ENCODE data around the gene RPTOR.

Gene RPTOR

GRCh38 chr17:80783971-80784370, 239.3 kb downstream of the RPTOR start:
- Histone ChIP-seq H3K79me2 (ENCODE audit: control insufficient read depth, insufficient read depth, low read length) (no peaks in the 10 kb centered on the region), H4K5ac (ENCODE audit: low read length) (no peak overlapping the region), H3K23ac (ENCODE audit: low read length) (no peak overlapping the region), H3K18ac (ENCODE audit: low read length) (no peak overlapping the region), H3K9ac (ENCODE audit: low read length) (no peak overlapping the region), H3K4me1 (ENCODE audit: control insufficient read depth, low read depth, low read length) (peaks cover 8% of the 10 kb centered on the region), H2AK5ac (ENCODE audit: low read length) (no peak overlapping the region), H2BK15ac (replicated peaks; ENCODE audit: low read depth) (no peak overlapping the region), H3K27me3 (ENCODE audit: insufficient read depth, low read length, poor library complexity) (no peaks in the 10 kb centered on the region), H3K4me3 (ENCODE audit: low read length) (no peak overlapping the region), H3K36me3 (ENCODE audit: control insufficient read depth, insufficient read depth, low read length) (no peaks in the 10 kb centered on the region), H2BK5ac (ENCODE audit: low read length) (no peak overlapping the region), H3K56ac (ENCODE audit: low read length) (no peak overlapping the region), H2BK120ac (ENCODE audit: low read depth, low read length) (no peak overlapping the region), H4K8ac (ENCODE audit: low read depth, low read length) (no peak overlapping the region), H3K4ac (ENCODE audit: low read depth, low read length) (no peak overlapping the region), H3K79me1 (ENCODE audit: low read length) (no peaks in the 10 kb centered on the region), H3K4me2 (ENCODE audit: low read length) (no peak overlapping the region), H3K27ac (ENCODE audit: low read depth, low read length) (no peak overlapping the region)
- DNase-seq: no peak
- WGBS (ENCODE audit: extremely low coverage, insufficient coverage, low lambda C conversion rate): no CpG with 5 or more reads among the region's 6 CpGs

- no peak overlapping the region for H4K5ac ChIP-seq (ENCODE audit: low read length)
- H3K79me1 ChIP-seq (ENCODE audit: low read length): no peaks in the 10 kb centered on the region
- no peaks in the 10 kb centered on the region for H3K27me3 ChIP-seq (ENCODE audit: insufficient read depth, low read length, poor library complexity)
- no peak overlapping the region for H3K27ac ChIP-seq (ENCODE audit: low read depth, low read length)
- H3K4me2 ChIP-seq (ENCODE audit: low read length): no peak overlapping the region
- no peak overlapping the region for H2BK15ac ChIP-seq (replicated peaks; ENCODE audit: low read depth)
- no peak overlapping the region for H3K9ac ChIP-seq (ENCODE audit: low read length)
- no peak overlapping the region for H3K4ac ChIP-seq (ENCODE audit: low read depth, low read length)
- no peak overlapping the region for H3K56ac ChIP-seq (ENCODE audit: low read length)
- no peak overlapping the region for H2AK5ac ChIP-seq (ENCODE audit: low read length)
- H4K8ac ChIP-seq (ENCODE audit: low read depth, low read length): no peak overlapping the region
- H3K18ac ChIP-seq (ENCODE audit: low read length): no peak overlapping the region
- H3K23ac ChIP-seq (ENCODE audit: low read length): no peak overlapping the region
- WGBS (ENCODE audit: extremely low coverage, insufficient coverage, low lambda C conversion rate): no CpG with 5 or more reads among the region's 19 CpGs
- no peak overlapping the region for H2BK5ac ChIP-seq (ENCODE audit: low read length)
- H3K79me2 ChIP-seq (ENCODE audit: control insufficient read depth, insufficient read depth, low read length): no peaks in the 10 kb centered on the region
- no peaks in the 10 kb centered on the region for H3K36me3 ChIP-seq (ENCODE audit: control insufficient read depth, insufficient read depth, low read length)
- H2BK120ac ChIP-seq (ENCODE audit: low read depth, low read length): no peak overlapping the region
- H3K4me3 ChIP-seq (ENCODE audit: low read length): no peak overlapping the region
- peaks cover 8% of the 10 kb centered on the region for H3K4me1 ChIP-seq (ENCODE audit: control insufficient read depth, low read depth, low read length)
- no peak for DNase-seq
These were observed 241.0 kb downstream of the RPTOR start for GRCh38 chr17:80785477-80786178.

DNA sequence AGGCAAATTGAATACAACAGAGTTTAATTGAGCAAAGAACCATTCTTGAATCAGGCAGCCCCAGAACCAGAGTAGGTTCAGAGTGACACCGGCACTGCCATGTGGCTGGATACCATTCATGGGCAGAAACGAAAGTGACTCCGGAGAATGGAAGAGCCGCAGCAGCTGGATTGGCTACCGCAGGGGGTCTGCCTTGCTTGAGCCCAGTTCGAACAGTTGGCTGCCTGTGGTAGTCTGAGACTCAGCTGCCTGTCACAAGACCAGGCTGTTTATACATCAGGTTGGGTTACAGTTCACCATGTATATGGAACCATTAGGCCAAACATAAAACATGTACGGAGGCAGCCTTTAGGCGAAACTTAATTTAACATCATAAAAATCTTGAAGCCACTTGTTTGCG, 241.8 kb downstream of the RPTOR start:
- no CpG with 5 or more reads among the region's 9 CpGs for WGBS (ENCODE audit: extremely low coverage, insufficient coverage, low lambda C conversion rate)

GRCh38 chr17:80786887-80787286, 242.2 kb downstream of the RPTOR start:
- Histone ChIP-seq H3K4me1 (ENCODE audit: control insufficient read depth, low read depth, low read length) (peaks cover 5% of the 10 kb centered on the region), H4K8ac (ENCODE audit: low read depth, low read length) (no peak overlapping the region)
- no peak for DNase-seq

More for the DNA sequence above, 241.8 kb downstream of the RPTOR start:
- no peak overlapping the region for H3K23ac ChIP-seq (ENCODE audit: low read length)
- no peak overlapping the region for H3K18ac ChIP-seq (ENCODE audit: low read length)
- H3K4me2 ChIP-seq (ENCODE audit: low read length): no peak overlapping the region
- no peak overlapping the region for H2BK5ac ChIP-seq (ENCODE audit: low read length)
- no peak overlapping the region for H3K4me3 ChIP-seq (ENCODE audit: low read length)
- no peak for DNase-seq
- H3K36me3 ChIP-seq (ENCODE audit: control insufficient read depth, insufficient read depth, low read length): no peaks in the 10 kb centered on the region
- H4K5ac ChIP-seq (ENCODE audit: low read length): no peak overlapping the region
- H2BK120ac ChIP-seq (ENCODE audit: low read depth, low read length): no peak overlapping the region
- H3K27me3 ChIP-seq (ENCODE audit: insufficient read depth, low read length, poor library complexity): no peaks in the 10 kb centered on the region
- no peak overlapping the region for H4K8ac ChIP-seq (ENCODE audit: low read depth, low read length)
- H3K9ac ChIP-seq (ENCODE audit: low read length): no peak overlapping the region
- no peak overlapping the region for H2BK15ac ChIP-seq (replicated peaks; ENCODE audit: low read depth)
- H3K4me1 ChIP-seq (ENCODE audit: control insufficient read depth, low read depth, low read length): peaks cover 5% of the 10 kb centered on the region
- no peak overlapping the region for H2AK5ac ChIP-seq (ENCODE audit: low read length)
- no peak overlapping the region for H3K27ac ChIP-seq (ENCODE audit: low read depth, low read length)
- H3K4ac ChIP-seq (ENCODE audit: low read depth, low read length): no peak overlapping the region
- H3K79me1 ChIP-seq (ENCODE audit: low read length): no peaks in the 10 kb centered on the region
- no peaks in the 10 kb centered on the region for H3K79me2 ChIP-seq (ENCODE audit: control insufficient read depth, insufficient read depth, low read length)
- no peak overlapping the region for H3K56ac ChIP-seq (ENCODE audit: low read length)

GRCh38 chr17:80787881-80788280, 243.2 kb downstream of the RPTOR start:
- Histone ChIP-seq H3K36me3 (ENCODE audit: control insufficient read depth, insufficient read depth, low read length) (no peaks in the 10 kb centered on the region), H3K23ac (ENCODE audit: low read length) (no peak overlapping the region), H3K27me3 (ENCODE audit: insufficient read depth, low read length, poor library complexity) (no peaks in the 10 kb centered on the region), H2BK15ac (replicated peaks; ENCODE audit: low read depth) (no peak overlapping the region), H3K27ac (ENCODE audit: low read depth, low read length) (no peak overlapping the region), H3K4ac (ENCODE audit: low read depth, low read length) (no peak overlapping the region), H3K18ac (ENCODE audit: low read length) (no peak overlapping the region), H4K5ac (ENCODE audit: low read length) (no peak overlapping the region), H2AK5ac (ENCODE audit: low read length) (no peak overlapping the region), H3K79me1 (ENCODE audit: low read length) (no peaks in the 10 kb centered on the region), H3K56ac (ENCODE audit: low read length) (no peak overlapping the region), H3K4me1 (ENCODE audit: control insufficient read depth, low read depth, low read length) (no peaks in the 10 kb centered on the region), H4K8ac (ENCODE audit: low read depth, low read length) (no peak overlapping the region), H3K9ac (ENCODE audit: low read length) (no peak overlapping the region), H3K4me2 (ENCODE audit: low read length) (no peak overlapping the region), H3K4me3 (ENCODE audit: low read length) (no peak overlapping the region), H3K79me2 (ENCODE audit: control insufficient read depth, insufficient read depth, low read length) (no peaks in the 10 kb centered on the region), H2BK5ac (ENCODE audit: low read length) (no peak overlapping the region), H2BK120ac (ENCODE audit: low read depth, low read length) (no peak overlapping the region)
- no peak for DNase-seq
- WGBS (ENCODE audit: extremely low coverage, insufficient coverage, low lambda C conversion rate): no CpG with 5 or more reads among the region's 3 CpGs

More at GRCh38 chr17:80786887-80787286, 242.2 kb downstream of the RPTOR start:
- Histone ChIP-seq H4K5ac (ENCODE audit: low read length) (no peak overlapping the region), H3K56ac (ENCODE audit: low read length) (no peak overlapping the region), H2BK5ac (ENCODE audit: low read length) (no peak overlapping the region), H3K4ac (ENCODE audit: low read depth, low read length) (no peak overlapping the region), H2BK120ac (ENCODE audit: low read depth, low read length) (no peak overlapping the region), H3K9ac (ENCODE audit: low read length) (no peak overlapping the region), H3K18ac (ENCODE audit: low read length) (no peak overlapping the region), H2AK5ac (ENCODE audit: low read length) (no peak overlapping the region), H3K4me3 (ENCODE audit: low read length) (no peak overlapping the region), H3K36me3 (ENCODE audit: control insufficient read depth, insufficient read depth, low read length) (no peaks in the 10 kb centered on the region), H3K23ac (ENCODE audit: low read length) (no peak overlapping the region), H3K27me3 (ENCODE audit: insufficient read depth, low read length, poor library complexity) (no peaks in the 10 kb centered on the region), H3K4me2 (ENCODE audit: low read length) (no peak overlapping the region), H3K79me2 (ENCODE audit: control insufficient read depth, insufficient read depth, low read length) (no peaks in the 10 kb centered on the region), H3K27ac (ENCODE audit: low read depth, low read length) (no peak overlapping the region), H2BK15ac (replicated peaks; ENCODE audit: low read depth) (no peak overlapping the region), H3K79me1 (ENCODE audit: low read length) (no peaks in the 10 kb centered on the region)
- no CpG with 5 or more reads among the region's 8 CpGs for WGBS (ENCODE audit: extremely low coverage, insufficient coverage, low lambda C conversion rate)

- H3K23ac ChIP-seq (ENCODE audit: low read length): no peak overlapping the region
- H3K27me3 ChIP-seq (ENCODE audit: insufficient read depth, low read length, poor library complexity): no peaks in the 10 kb centered on the region
- H2BK120ac ChIP-seq (ENCODE audit: low read depth, low read length): no peak overlapping the region
- no peaks in the 10 kb centered on the region for H3K79me2 ChIP-seq (ENCODE audit: control insufficient read depth, insufficient read depth, low read length)
- H2BK15ac ChIP-seq (replicated peaks; ENCODE audit: low read depth): no peak overlapping the region
- H3K4me2 ChIP-seq (ENCODE audit: low read length): no peak overlapping the region
- no peaks in the 10 kb centered on the region for H3K4me1 ChIP-seq (ENCODE audit: control insufficient read depth, low read depth, low read length)
- H3K18ac ChIP-seq (ENCODE audit: low read length): no peak overlapping the region
- no peak overlapping the region for H3K4me3 ChIP-seq (ENCODE audit: low read length)
- no peaks in the 10 kb centered on the region for H3K79me1 ChIP-seq (ENCODE audit: low read length)
- H3K56ac ChIP-seq (ENCODE audit: low read length): no peak overlapping the region
- no peak overlapping the region for H3K9ac ChIP-seq (ENCODE audit: low read length)
- no peak overlapping the region for H4K8ac ChIP-seq (ENCODE audit: low read depth, low read length)
- DNase-seq: no peak
- H4K5ac ChIP-seq (ENCODE audit: low read length): no peak overlapping the region
- H3K4ac ChIP-seq (ENCODE audit: low read depth, low read length): no peak overlapping the region
- H2AK5ac ChIP-seq (ENCODE audit: low read length): no peak overlapping the region
- H3K36me3 ChIP-seq (ENCODE audit: control insufficient read depth, insufficient read depth, low read length): no peaks in the 10 kb centered on the region
- no CpG with 5 or more reads among the region's 7 CpGs for WGBS (ENCODE audit: extremely low coverage, insufficient coverage, low lambda C conversion rate)
- H3K27ac ChIP-seq (ENCODE audit: low read depth, low read length): no peak overlapping the region
- no peak overlapping the region for H2BK5ac ChIP-seq (ENCODE audit: low read length)
These were observed 244.8 kb downstream of the RPTOR start for GRCh38 chr17:80789356-80789902.

Measured in mesendoderm (in vitro differentiated cells).